HepG2 (cell line): ENCODE measurements around the gene IGLL1. TPM values are rescaled to one million over a fixed set of nuclear protein-coding genes. Genes with fewer than 3 reads are reported as not detected.
"Not testable (repeated sequence)": the region's sequence is repeated elsewhere in the genome, so short reads cannot be mapped to it uniquely, and the experiment has no call there.

Source experiments
- ATAC-seq: fragments of 200-7000 bp; cut with Tn5 transposase; 3 replicates; pipeline ENCODE4 v1.9.1; 2020; ENCODE audit warnings: mild to moderate bottlenecking, moderate library complexity
- BruUV-seq: library from RNA; stranded (reverse); fragments of 400-500 nt; replicated peaks from 2 replicates; lab custom pipeline; 2021; lab: Mats Ljungman, UMichigan
- CTCF ChIA-PET: fragments of 300-600 bp; formaldehyde crosslinking; extraction: SDS; loops from one replicate; lab custom pipeline; 2021; ENCODE audit warnings: low total read pairs, inconsistent platforms, low intra/inter-chr PET ratio; lab: Yijun Ruan, JAX
- POLR2A ChIA-PET: fragments of 350-600 bp; sonication (Branson Sonifier 250); formaldehyde crosslinking; loops from one replicate; lab custom pipeline; 2020; ENCODE audit warnings: antibody characterized with exemption, inconsistent platforms; lab: Yijun Ruan, JAX
- DNase-seq: peaks from one replicate; pipeline ENCODE4 v3.0.0-alpha.2; 2015; ENCODE audit warnings: low spot score
- FAIRE-seq: peaks from 3 replicates; lab custom pipeline; 2011; peaks lifted over from hg19 to GRCh38; lab: Jason Lieb, UNC
- H2AFZ ChIP-seq: one replicate; pipeline ENCODE4 v1.6.1; 2011; ENCODE audit warnings: low read length, inconsistent platforms
- H3K27ac ChIP-seq: fragments of 300-600 bp; 3 replicates; pipeline ENCODE4 v1.8.0; 2011; ENCODE audit warnings: mixed run types, mild to moderate bottlenecking, mixed read lengths, low read length, inconsistent platforms; ENCODE audit not compliant: insufficient read depth; ENCODE audit errors: extremely low read length
- H3K27me3 ChIP-seq, 2 experiments: fragments of 200-600 bp in 1 of 2; 2 replicates in 1 of 2; 3 replicates in 1 of 2; pipeline versions ENCODE4 v1.6.0 to v1.8.0; 2011; ENCODE audit warnings: low read length in 2 of 2, mild to moderate bottlenecking in 2 of 2, moderate library complexity in 2 of 2, inconsistent platforms in 1 of 2; ENCODE audit not compliant: insufficient read depth in 2 of 2, control insufficient read depth in 1 of 2
- H3K36me3 ChIP-seq, 2 experiments: fragments of 200-600 bp in 1 of 2; replicated peaks in 1 of 2; 2 replicates in 1 of 2; 3 replicates in 1 of 2; pipeline versions ENCODE4 v1.5.1 to v1.8.0; 2011; ENCODE audit warnings: low read length in 2 of 2, inconsistent platforms in 1 of 2; ENCODE audit not compliant: insufficient read depth in 2 of 2, control insufficient read depth in 1 of 2
- H3K4me1 ChIP-seq: 2 replicates; pipeline ENCODE4 v1.5.1; 2012; ENCODE audit warnings: low read length, inconsistent platforms; ENCODE audit not compliant: insufficient read depth
- H3K4me2 ChIP-seq: 2 replicates; pipeline ENCODE4 v1.6.0; 2011; ENCODE audit warnings: low read depth, low read length, inconsistent platforms
- H3K4me3 ChIP-seq, 3 experiments: fragments of 200-600 bp in 1 of 3; sonication (generic), shearing (Covaris generic) in 1 of 3; replicated peaks in 1 of 3; 2 replicates each; pipeline ENCODE4 v1.5.1; 2011 to 2016; ENCODE audit warnings: low read length in 3 of 3, inconsistent platforms in 2 of 3, low read depth in 2 of 3, mild to moderate bottlenecking in 2 of 3, control low read depth in 1 of 3, mixed read lengths in 1 of 3; ENCODE audit not compliant: insufficient read depth in 1 of 3
- H3K79me2 ChIP-seq: one replicate; pipeline ENCODE4 v1.6.1; 2011; ENCODE audit warnings: low read length, inconsistent platforms; ENCODE audit not compliant: insufficient read depth
- H3K9ac ChIP-seq: 2 replicates; pipeline ENCODE4 v1.6.0; 2011; ENCODE audit warnings: mild to moderate bottlenecking, low read depth, low read length, inconsistent platforms; ENCODE audit not compliant: insufficient read depth
- H3K9me3 ChIP-seq: 2 replicates; pipeline ENCODE4 v1.5.1; 2012; ENCODE audit warnings: mild to moderate bottlenecking, low read length
- H4K20me1 ChIP-seq: 2 replicates; pipeline ENCODE4 v1.6.0; 2011; ENCODE audit warnings: inconsistent platforms, mild to moderate bottlenecking, low read length, moderate library complexity; ENCODE audit not compliant: insufficient read depth
- ARID3A ChIP-seq: IDR thresholded peaks from 2 replicates; pipeline ENCODE4 v1.6.1; 2012; ENCODE audit warnings: low read depth, low read length, improper control_type of control experiment
- FOXP1 ChIP-seq, 2 experiments: fragments of 450-650 bp in 1 of 2; IDR thresholded peaks; 2 replicates each; pipeline ENCODE4 v1.6.1; 2017 to 2018; ENCODE audit warnings: antibody characterized with exemption in 1 of 2
- MEF2D ChIP-seq: sonication (generic); formaldehyde crosslinking; IDR thresholded peaks from 2 replicates; pipeline ENCODE4 v1.5.1; 2020; ENCODE audit warnings: mild to moderate bottlenecking, missing genetic modification reagents
- NCOR1 ChIP-seq: fragments of 200-600 bp; sonication (generic); IDR thresholded peaks from 2 replicates; pipeline ENCODE4 v1.7.0; 2017; ENCODE audit warnings: antibody characterized with exemption, low read length, borderline replicate concordance
- NFE2L2 ChIP-seq: fragments of 150-350 bp; IDR thresholded peaks from 2 replicates; pipeline ENCODE4 v1.6.1; 2014; ENCODE audit warnings: low read length
- NFYB ChIP-seq: sonication (generic); formaldehyde crosslinking; IDR thresholded peaks from 2 replicates; pipeline ENCODE4 v1.4.0; 2020; ENCODE audit warnings: missing genetic modification reagents
- NR3C1 ChIP-seq: sonication (generic); formaldehyde crosslinking; IDR thresholded peaks from 2 replicates; pipeline ENCODE4 v1.4.0; 2020; ENCODE audit warnings: missing genetic modification reagents
- ZNF10 ChIP-seq: sonication (generic); formaldehyde crosslinking; IDR thresholded peaks from 2 replicates; pipeline ENCODE4 v1.4.0; 2020; ENCODE audit warnings: mild to moderate bottlenecking, low read depth, missing genetic modification reagents, borderline replicate concordance
- ZNF788 ChIP-seq: sonication (generic); formaldehyde crosslinking; IDR thresholded peaks from 2 replicates; pipeline ENCODE4 v1.5.0; 2020; ENCODE audit warnings: mild to moderate bottlenecking, missing genetic modification reagents, borderline replicate concordance
- WGBS: methylation state at CpG from one replicate; pipeline ENCODE4 v1.1.6; 2017; ENCODE audit warnings: low lambda C conversion rate; 5-methylcytosine and 5-hydroxymethylcytosine counted together
- in situ Hi-C: cut with HindIII; loops from 2 replicates; pipeline ENCODE4 v1.10.0; 2017; ENCODE audit warnings: low pct_unique_long_range_greater_than_20kb; ENCODE audit not compliant: extremely low pct_ligation_motif_present
- intact Hi-C: fragments of 100-400 bp; cut with micrococcal nuclease; formaldehyde crosslinking; loops from one replicate; pipeline ENCODE4 v1.10.0; 2022; ENCODE audit not compliant: unreplicated experiment
- polyA plus RNA-seq, 8 experiments: library from polyadenylated mRNA; depleted of rRNA in 3 of 8; stranded (reverse) in 7 of 8; unstranded in 1 of 8; fragments of >200 nt; fragmentation: Illumina TruSeq in 4 of 8; extraction: Trizol in 4 of 8; gene quantifications; 2 replicates each; pipeline versions ENCODE4 v1.2.1 to v1.2.3, GENCODE V29; 2011 to 2016; ENCODE audit warnings: low read depth in 4 of 8, missing spikeins in 1 of 8, mixed read lengths in 1 of 8; ENCODE audit not compliant: insufficient read depth in 1 of 8
- total RNA-seq, 5 experiments: library from RNA; depleted of rRNA; stranded (reverse); fragments of >200 nt; fragmentation: Illumina TruSeq; extraction: Trizol; gene quantifications; 2 replicates each; pipeline ENCODE4 v1.2.3, GENCODE V29; 2016; ENCODE audit warnings: low read depth in 1 of 5

Gene IGLL1
- total and polyA plus RNA-seq, 2 of the 13 experiments (the other 11 are each of a cell fraction or from before 2014, with no cell fraction given), result not detected

- no peaks in the 10 kb centered on the region for H3K9me3 ChIP-seq
- intact Hi-C loops, result no loop called here
- no peak overlapping the region for H2AFZ ChIP-seq
- H3K4me1 ChIP-seq, result 0 out of 2 replicates have a peak, but pooled peaks cover under 1% of the 10 kb centered on the region
- ChIA-PET CTCF (no interaction called here), POLR2A (no interaction called here)
- H3K27me3 ChIP-seq, result peaks cover 5 to 11% of the 10 kb centered on the region in 2 experiments; a peak in 3 of 5 replicates
- BruUV-seq, result no TSS peak
- no peak overlapping the region for H3K27ac ChIP-seq
- no peaks in the 10 kb centered on the region for H4K20me1 ChIP-seq
- FAIRE-seq (no peak), DNase-seq (no peak)
- no CpG with 5 or more reads among the region's 4 CpGs for WGBS
- no peak overlapping the region for H3K9ac ChIP-seq
- TF ChIP-seq MEF2D (CRISPR knock-in tag), result no peak
- TF ChIP-seq NFE2L2, result no peak
- no peak for TF ChIP-seq NCOR1
- no peak for TF ChIP-seq ARID3A
- TF ChIP-seq ZNF788, result no peak
- no peak for TF ChIP-seq NFYB (CRISPR knock-in tag)
- no peak for TF ChIP-seq ZNF10 (CRISPR knock-in tag)
- TF ChIP-seq NR3C1 (CRISPR knock-in tag), result no peak
- no peak for TF ChIP-seq FOXP1 (IDR thresholded peaks at IDR 0.05)
- TF ChIP-seq FOXP1 (CRISPR knock-in tag; IDR thresholded peaks at IDR 0.05), result no peak
- TF ChIP-seq, all 625 proteins: peak for 0
- Histone ChIP-seq H3K4me3 (no peak overlapping the region), H3K36me3 (no peaks in the 10 kb centered on the region), H3K4me2 (no peak overlapping the region), H3K79me2 (no peaks in the 10 kb centered on the region)
- ATAC-seq, result peak; percentile 34
- in situ Hi-C loops, result loop anchor here (25.0 kb wide), 1 partner anchor 412 kb away; no protein-coding TSS in a partner anchor
Measured at GRCh38 chr22:23574371-23574811, 5.7 kb downstream of the IGLL1 start.

GRCh38 chr22:23573701-23574235 is 6.3 kb downstream of the IGLL1 start:
- CTCF ChIA-PET, intact Hi-C loops, BruUV-seq, ATAC-seq, H3K27me3 ChIP-seq, POLR2A ChIA-PET, H3K27ac ChIP-seq, H3K9ac ChIP-seq, H3K79me2 ChIP-seq, H3K4me1 ChIP-seq, H3K9me3 ChIP-seq, H2AFZ ChIP-seq, H3K36me3 ChIP-seq, H3K4me3 ChIP-seq, H3K4me2 ChIP-seq, H4K20me1 ChIP-seq, DNase-seq, FAIRE-seq: not testable (repeated sequence)
- in situ Hi-C loops, result loop anchor here (25.0 kb wide), 1 partner anchor 411 kb away; no protein-coding TSS in a partner anchor
- WGBS, result 6% methylated on average over 7 of the region's 8 CpGs

GRCh38 chr22:23573106-23573505 is 7.0 kb downstream of the IGLL1 start:
- not testable (repeated sequence) for H3K27me3 ChIP-seq

More at GRCh38 chr22:23573106-23573505, 7.0 kb downstream of the IGLL1 start:
- CTCF ChIA-PET, FAIRE-seq, H3K9me3 ChIP-seq, POLR2A ChIA-PET, intact Hi-C loops, H4K20me1 ChIP-seq, ATAC-seq, H3K4me3 ChIP-seq, H3K36me3 ChIP-seq, H3K9ac ChIP-seq, DNase-seq, H2AFZ ChIP-seq, H3K79me2 ChIP-seq, H3K27ac ChIP-seq, H3K4me2 ChIP-seq, BruUV-seq: not testable (repeated sequence)
- in situ Hi-C loops, result loop anchor here (25.0 kb wide), 1 partner anchor 411 kb away; no protein-coding TSS in a partner anchor
- peaks cover 11% of the 10 kb centered on the region for H3K4me1 ChIP-seq
- 0% methylated on average over 3 of the region's 13 CpGs for WGBS
